Esophagus squamous epithelium (tissue), 5 donors: Measurements from ENCODE around the gene OR52R1. TPM values are rescaled to one million over a fixed set of nuclear protein-coding genes. Genes with fewer than 3 reads are reported as not detected.
"Not testable (repeated sequence)": the region's sequence is repeated elsewhere in the genome, so short reads cannot be mapped to it uniquely, and the experiment has no call there.

Experiments
- DNase-seq: peaks from one replicate; lab custom pipeline; 2025; lab: John Stamatoyannopoulos, UW
- H3K27ac ChIP-seq, 4 donors: fragments of 200-600 bp; sonication (generic); one replicate each; pipeline ENCODE4 v1.5.1; 2016 to 2019; ENCODE audit warnings: mild to moderate bottlenecking in 1 of 4
- H3K27me3 ChIP-seq, 4 donors: fragments of 200-600 bp; sonication (generic); 1 replicate in 3 of 4; 2 replicates in 1 of 4; pipeline versions ENCODE4 v1.5.1 to v1.6.0; 2017 to 2021; ENCODE audit warnings: antibody characterized with exemption in 1 of 4
- H3K36me3 ChIP-seq, 3 donors: fragments of 200-600 bp; sonication (generic); one replicate each; pipeline ENCODE4 v1.5.1; 2016 to 2019
- H3K4me1 ChIP-seq, 3 donors: fragments of 200-600 bp; sonication (generic); one replicate each; pipeline ENCODE4 v1.5.1; 2017 to 2019
- H3K4me3 ChIP-seq, 4 donors: fragments of 200-600 bp; sonication (generic); 1 replicate in 3 of 4; 2 replicates in 1 of 4; pipeline ENCODE4 v1.5.1; 2016 to 2019; ENCODE audit warnings: mild to moderate bottlenecking in 2 of 4, moderate library complexity in 1 of 4
- H3K9me3 ChIP-seq, 3 donors: fragments of 200-600 bp; sonication (generic); one replicate each; pipeline ENCODE4 v1.5.1; 2016 to 2019
- CTCF ChIP-seq, 6 experiments: fragments of 450-650 bp in 4 of 6; fragments of 200-600 bp in 2 of 6; sonication (generic) in 2 of 6; IDR thresholded peaks; one replicate each; pipeline ENCODE4 v1.5.1; 2016 to 2019; ENCODE audit warnings: antibody characterized with exemption in 6 of 6, mild to moderate bottlenecking in 4 of 6, moderate library complexity in 4 of 6
- POLR2A ChIP-seq, 4 donors: fragments of 450-650 bp; IDR thresholded peaks; one replicate each; pipeline ENCODE4 v1.6.1; 2017; ENCODE audit warnings: antibody characterized with exemption in 4 of 4, mild to moderate bottlenecking in 4 of 4, moderate library complexity in 3 of 4
- WGBS, 2 donors: methylation state at CpG; one replicate each; pipeline ENCODE4 v1.1.5; 2018; 5-methylcytosine and 5-hydroxymethylcytosine counted together
- intact Hi-C: fragments of 100-400 bp; cut with DNase I; formaldehyde crosslinking; loops from one replicate; pipeline ENCODE4 v1.15.0; 2022
- total RNA-seq, 4 donors: library from RNA; depleted of rRNA; stranded (reverse); fragments of >200 nt; gene quantifications; one replicate each; pipeline ENCODE4 v1.1.0, GENCODE V29; 2016
- donor health status: DM: yes; HTN: yes; CAD: no.

Gene OR52R1
- total RNA-seq, 4 donors from 2014 or later = not detected

GRCh38 chr11:4826425-4826824, 22.2 kb upstream of the OR52R1 start:
- intact Hi-C loops = no loop called here
- Histone ChIP-seq H3K4me1 (no peaks in the 10 kb centered on the region), H3K4me3 (no peak overlapping the region), H3K27ac (no peak overlapping the region), H3K36me3 (no peaks in the 10 kb centered on the region), H3K9me3 (no peaks in the 10 kb centered on the region), H3K27me3 (no peaks in the 10 kb centered on the region)
- no peak for DNase-seq
- TF ChIP-seq CTCF (IDR thresholded peaks at IDR 0.05) (no peak), POLR2A (IDR thresholded peaks at IDR 0.05) (no peak)

GRCh38 chr11:4825132-4825531, 21.0 kb upstream of the OR52R1 start:
- intact Hi-C loops = no loop called here
- TF ChIP-seq POLR2A (IDR thresholded peaks at IDR 0.05) = no peak
- no peak for TF ChIP-seq CTCF (IDR thresholded peaks at IDR 0.05)

GRCh38 chr11:4821021-4821420, 16.8 kb upstream of the OR52R1 start, which contains the start of gene OR51F2:
TSS of gene OR51F2 (plus strand) at chr11:4821321. CDS start at chr11:4821422, 101 bp downstream.
- Histone ChIP-seq H3K4me3 (no peak within 1 kb of the TSS), H3K27ac (no peak within 1 kb of the TSS), H3K4me1 (no peaks in the 10 kb centered on the region), H3K36me3 (no peaks in the 10 kb centered on the region), H3K9me3 (no peaks in the 10 kb centered on the region), H3K27me3 (no peaks in the 10 kb centered on the region)
- intact Hi-C loops = no loop called here
- TF ChIP-seq CTCF (IDR thresholded peaks at IDR 0.05) (no peak), POLR2A (IDR thresholded peaks at IDR 0.05) (no peak)
- DNase-seq = no peak
- WGBS, 2 donors = 73 to 74% methylated on average over 1 of the region's 1 CpG

More at GRCh38 chr11:4825132-4825531, 21.0 kb upstream of the OR52R1 start:
- Histone ChIP-seq H3K27ac (no peak overlapping the region), H3K9me3 (no peaks in the 10 kb centered on the region), H3K36me3 (no peaks in the 10 kb centered on the region), H3K27me3 (no peaks in the 10 kb centered on the region), H3K4me1 (no peaks in the 10 kb centered on the region), H3K4me3 (no peak overlapping the region)
- DNase-seq = no peak

GRCh38 chr11:4809246-4809645, 5.1 kb upstream of the OR52R1 start:
- no peak overlapping the region for H3K27ac ChIP-seq
- no peak overlapping the region for H3K4me3 ChIP-seq
- DNase-seq = no peak
- no peaks in the 10 kb centered on the region for H3K9me3 ChIP-seq
- TF ChIP-seq CTCF (IDR thresholded peaks at IDR 0.05) (no peak), POLR2A (IDR thresholded peaks at IDR 0.05) (no peak)
- 87 to 96% methylated on average over 2 of the region's 2 CpGs for WGBS, 2 donors
- H3K4me1 ChIP-seq = no peaks in the 10 kb centered on the region
- no peaks in the 10 kb centered on the region for H3K27me3 ChIP-seq
- no peaks in the 10 kb centered on the region for H3K36me3 ChIP-seq
- intact Hi-C loops = no loop called here

GRCh38 chr11:4808476-4808875, 4.3 kb upstream of the OR52R1 start:
- no peaks in the 10 kb centered on the region for H3K27me3 ChIP-seq
- no peak for TF ChIP-seq POLR2A (IDR thresholded peaks at IDR 0.05)
- TF ChIP-seq CTCF (IDR thresholded peaks at IDR 0.05) = no peak
- no peaks in the 10 kb centered on the region for H3K36me3 ChIP-seq
- WGBS, 2 donors = 78 to 89% methylated on average over 1 of the region's 1 CpG
- intact Hi-C loops = no loop called here
- H3K27ac ChIP-seq = no peak overlapping the region
- no peak overlapping the region for H3K4me3 ChIP-seq
- no peak for DNase-seq
- no peaks in the 10 kb centered on the region for H3K4me1 ChIP-seq
- H3K9me3 ChIP-seq = no peaks in the 10 kb centered on the region

- H3K4me3 ChIP-seq, H3K36me3 ChIP-seq, H3K4me1 ChIP-seq, DNase-seq, intact Hi-C loops, H3K27me3 ChIP-seq, H3K27ac ChIP-seq, H3K9me3 ChIP-seq: not testable (repeated sequence)
- 80 to 96% methylated on average over 5 of the region's 5 CpGs for WGBS, 2 donors
Measured at GRCh38 chr11:4801316-4801715, 2.9 kb downstream of the OR52R1 start.
